Caki2 (cell line): ENCODE results near the gene FHIT. TPM values are rescaled to one million over a fixed set of nuclear protein-coding genes. Genes with fewer than 3 reads are reported as not detected.

Experiments used
- DNase-seq: peaks from one replicate; pipeline ENCODE4 v3.0.0-alpha.2; 2015; ENCODE audit warnings: low read depth
- in situ Hi-C: cut with HindIII; loops from 2 replicates; pipeline ENCODE4 v1.10.0; 2016; ENCODE audit warnings: low sequenced_read_pairs, low pct_unique_long_range_greater_than_20kb, mixed read lengths
- total RNA-seq: library from RNA; depleted of rRNA; stranded (reverse); fragments of >200 nt; shearing (Covaris generic); gene quantifications from 2 replicates; pipeline ENCODE4 v1.2.3, GENCODE V29; 2014; ENCODE audit warnings: low replicate concordance

Gene FHIT
- total RNA-seq, 1 experiment from 2014 or later: 4.8 TPM

DNA sequence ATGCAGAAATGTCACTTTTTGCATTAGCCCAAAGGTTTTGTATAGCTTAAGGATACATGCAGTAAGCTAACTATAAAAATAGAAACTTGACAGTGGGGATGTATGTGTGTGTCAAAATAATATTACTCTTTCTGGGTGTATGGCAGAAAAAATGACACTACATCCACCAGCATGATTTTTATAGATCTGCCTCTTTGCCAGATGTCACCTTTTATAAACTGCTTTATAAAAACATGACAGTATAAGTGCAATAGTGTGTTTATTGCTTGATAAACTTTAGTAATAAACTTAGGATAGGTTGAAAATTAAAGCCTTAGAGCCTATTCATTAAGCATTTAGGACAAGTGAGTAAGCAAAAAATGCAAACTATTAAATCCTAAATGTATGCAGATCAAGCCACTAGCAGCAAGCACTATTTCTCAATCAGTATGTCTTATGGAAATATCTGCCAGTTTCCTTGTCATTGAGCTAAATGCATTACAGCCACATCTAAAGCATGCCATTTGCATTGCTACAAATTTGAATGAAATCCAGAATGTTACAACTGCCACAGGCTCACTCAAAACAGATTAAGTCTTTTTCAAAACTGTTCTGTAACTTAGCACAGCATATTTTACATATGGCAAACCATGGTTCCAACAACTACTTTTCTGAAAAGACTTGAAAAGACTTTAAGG lies 935.0 kb downstream of the FHIT start:
- no peak for DNase-seq
- in situ Hi-C loops: no loop called here

- in situ Hi-C loops: no loop called here
- DNase-seq: no peak
Measured at GRCh38 chr3:60313951-60314461, 937.2 kb downstream of the FHIT start.

DNA sequence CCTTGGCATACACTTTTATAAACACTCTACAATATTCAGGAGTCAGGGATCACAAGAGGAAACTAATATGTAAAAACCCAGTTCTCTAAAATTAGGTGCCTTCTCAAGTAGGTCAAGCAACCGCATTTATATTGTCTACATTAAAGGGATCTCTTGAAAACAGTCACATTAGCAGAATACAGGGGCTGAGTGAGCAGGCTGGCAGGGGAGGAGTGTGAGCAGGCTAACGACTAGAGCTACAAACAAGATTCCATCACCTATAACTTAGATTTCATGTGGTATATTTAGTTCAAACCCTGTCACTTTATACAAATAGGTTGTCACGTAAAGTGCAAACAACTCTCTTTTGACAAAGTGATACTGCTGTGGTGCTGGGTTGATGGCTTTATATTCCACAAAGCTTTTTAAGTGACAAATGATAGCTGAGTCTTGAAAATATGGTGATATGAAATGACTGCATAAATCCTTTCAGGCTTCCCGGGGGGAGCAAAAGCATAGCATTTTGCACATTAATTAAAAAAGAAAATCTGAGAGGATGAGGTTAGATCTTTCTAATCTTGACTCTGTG lies 937.9 kb downstream of the FHIT start:
- DNase-seq: no peak
- in situ Hi-C loops: no loop called here

DNA sequence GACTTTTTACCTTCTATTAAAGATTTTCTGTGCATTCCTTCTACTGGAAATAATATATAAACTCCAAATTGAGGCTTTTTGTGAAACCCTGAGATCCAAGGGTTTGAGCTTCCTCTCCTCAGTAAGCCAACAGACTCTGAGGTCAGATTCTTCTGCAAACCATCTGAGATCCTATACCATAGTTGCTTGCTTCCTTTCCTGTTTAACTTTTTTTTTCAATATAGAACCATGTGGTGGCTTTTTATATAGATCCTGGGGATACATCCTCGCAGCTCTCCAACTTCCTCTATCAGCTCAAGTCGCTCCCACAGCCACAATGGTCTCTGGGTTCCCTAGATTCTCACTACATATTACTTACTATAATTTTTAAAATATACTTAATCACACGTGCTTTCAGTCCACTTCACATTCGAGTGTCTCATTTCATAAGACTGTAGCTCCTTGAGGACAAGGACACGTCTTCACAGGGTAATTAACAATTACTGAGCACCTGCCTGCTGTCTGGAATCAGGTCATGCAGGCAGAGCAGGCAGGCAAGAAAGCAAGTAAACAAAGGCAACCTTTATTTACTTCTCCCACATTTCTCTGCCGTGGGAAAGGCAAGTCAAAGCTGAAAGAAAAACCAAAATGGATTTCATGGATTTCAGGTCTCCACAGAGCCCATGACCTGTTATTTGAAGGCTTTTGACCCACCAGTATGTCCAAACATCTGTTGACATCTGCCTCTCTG lies 941.5 kb downstream of the FHIT start:
- no peak for DNase-seq
- in situ Hi-C loops: no loop called here

DNA sequence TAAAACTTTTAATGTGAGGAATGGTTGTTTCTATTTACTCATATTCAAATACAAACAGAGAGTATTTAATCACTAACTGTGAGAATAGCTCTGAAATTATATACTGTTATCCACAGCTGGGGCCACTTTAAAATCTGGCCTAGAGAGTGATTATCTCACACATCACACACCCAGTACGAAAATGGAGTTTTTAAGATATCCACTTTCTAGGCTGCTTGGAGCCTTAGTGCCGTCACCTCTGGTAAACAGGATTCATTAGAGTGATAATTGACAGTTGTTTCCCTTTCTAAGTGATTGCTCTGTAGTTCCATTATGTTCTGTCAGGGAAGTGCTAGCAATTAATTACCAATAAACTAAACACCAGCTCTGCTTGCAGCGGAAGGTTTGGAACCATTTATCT lies 942.4 kb downstream of the FHIT start:
- in situ Hi-C loops: no loop called here
- DNase-seq: no peak

DNA sequence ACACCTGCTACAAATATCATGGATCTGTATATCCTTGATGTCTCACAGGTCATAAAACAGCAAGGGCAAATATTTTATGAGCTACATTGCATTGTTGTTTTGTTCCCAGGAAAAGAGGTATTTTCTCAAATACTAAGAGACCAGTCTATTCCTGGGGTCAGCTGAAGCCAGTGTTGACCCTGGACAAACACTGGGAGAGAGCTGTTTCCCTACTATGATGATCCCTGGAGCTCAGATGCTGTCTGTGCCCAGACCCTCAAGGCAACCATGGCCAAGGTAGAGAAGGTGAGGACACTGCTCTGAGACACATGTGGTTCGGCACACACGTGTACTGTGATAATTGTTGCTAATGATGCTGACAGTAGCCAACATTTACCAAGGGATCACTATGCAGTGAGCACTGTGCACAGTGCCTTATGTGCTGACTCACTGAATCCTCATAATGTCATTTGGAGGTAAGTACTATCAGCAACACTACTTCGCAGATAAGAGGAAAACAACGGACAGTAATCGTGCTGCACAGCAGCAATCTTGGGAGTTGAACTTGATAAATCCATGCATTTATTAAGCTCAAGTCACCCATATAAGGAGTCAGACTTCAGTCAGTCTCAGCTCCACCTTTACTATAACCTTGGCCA lies 943.6 kb downstream of the FHIT start:
- DNase-seq: no peak
- in situ Hi-C loops: no loop called here

DNA sequence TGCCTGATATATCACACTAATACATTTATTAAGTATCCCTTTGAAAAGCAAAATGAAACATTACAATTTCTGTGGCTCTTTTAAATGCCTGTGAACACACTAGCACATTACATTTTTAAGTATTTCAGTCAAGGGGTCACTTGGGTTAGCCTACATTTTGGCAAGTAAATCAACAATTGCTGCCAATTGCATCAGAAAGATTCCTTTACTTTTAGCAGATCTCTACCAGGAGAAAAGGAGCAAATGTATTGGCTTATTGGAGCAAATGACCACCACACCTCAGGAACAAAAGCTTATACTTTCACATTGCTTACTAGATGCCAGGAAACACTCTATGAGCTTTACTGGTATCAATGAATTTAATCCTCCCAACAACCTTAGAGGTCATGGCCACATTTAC lies 947.1 kb downstream of the FHIT start:
- DNase-seq: no peak
- in situ Hi-C loops: no loop called here

DNA sequence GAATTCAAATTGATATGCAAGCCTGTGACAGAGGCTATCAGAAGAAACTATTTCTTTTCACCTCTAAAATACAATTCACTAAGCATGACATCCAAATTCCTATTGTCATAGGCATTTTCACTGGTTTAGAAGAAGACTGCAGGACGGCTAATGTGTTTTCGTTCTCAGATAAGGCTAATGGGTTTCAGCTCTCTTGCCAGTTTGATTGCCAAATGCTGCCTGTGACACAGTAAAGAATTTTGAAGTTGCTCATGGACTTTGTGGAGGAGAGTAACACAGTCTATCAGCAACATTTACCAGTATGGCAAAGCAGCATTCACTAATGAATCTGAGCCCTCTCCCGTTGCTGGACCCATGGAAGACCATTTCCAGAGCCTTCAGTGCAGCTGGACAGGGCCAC lies 948.1 kb downstream of the FHIT start:
- no peak for DNase-seq
- in situ Hi-C loops: no loop called here

GRCh38 chr3:60301142-60301541 lies 950.1 kb downstream of the FHIT start:
- in situ Hi-C loops: no loop called here
- no peak for DNase-seq

GRCh38 chr3:60298141-60298540 lies 953.1 kb downstream of the FHIT start:
- no peak for DNase-seq
- in situ Hi-C loops: no loop called here

DNA sequence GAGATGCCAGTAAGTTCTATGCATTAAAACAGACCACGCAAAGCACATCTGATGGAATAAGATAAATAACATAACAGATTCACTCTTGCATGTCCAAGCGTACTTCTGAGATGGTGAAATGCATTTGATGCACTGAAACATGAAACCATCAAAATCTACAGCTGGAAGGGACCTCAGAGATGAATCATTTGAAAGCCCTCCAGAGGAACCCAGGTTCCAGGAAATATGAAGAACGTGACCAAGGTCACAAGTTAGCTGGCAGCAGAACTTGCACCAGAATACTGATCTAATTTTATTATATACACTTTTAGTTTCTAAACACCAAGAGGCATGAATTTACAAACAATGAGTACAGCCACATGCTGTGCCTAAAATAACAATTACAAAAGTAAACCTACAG lies 957.1 kb downstream of the FHIT start:
- in situ Hi-C loops: no loop called here
- DNase-seq: peak; percentile 29

- no peak for DNase-seq
- in situ Hi-C loops: no loop called here
Measured at GRCh38 chr3:60291115-60291514, 960.1 kb downstream of the FHIT start.

- DNase-seq: no peak
Measured at GRCh38 chr3:60290122-60290492, 961.1 kb downstream of the FHIT start.

GRCh38 chr3:60289341-60290121 lies 961.7 kb downstream of the FHIT start:
- DNase-seq: no peak
- in situ Hi-C loops: no loop called here

More at GRCh38 chr3:60290122-60290492, 961.1 kb downstream of the FHIT start:
- in situ Hi-C loops: no loop called here

DNA sequence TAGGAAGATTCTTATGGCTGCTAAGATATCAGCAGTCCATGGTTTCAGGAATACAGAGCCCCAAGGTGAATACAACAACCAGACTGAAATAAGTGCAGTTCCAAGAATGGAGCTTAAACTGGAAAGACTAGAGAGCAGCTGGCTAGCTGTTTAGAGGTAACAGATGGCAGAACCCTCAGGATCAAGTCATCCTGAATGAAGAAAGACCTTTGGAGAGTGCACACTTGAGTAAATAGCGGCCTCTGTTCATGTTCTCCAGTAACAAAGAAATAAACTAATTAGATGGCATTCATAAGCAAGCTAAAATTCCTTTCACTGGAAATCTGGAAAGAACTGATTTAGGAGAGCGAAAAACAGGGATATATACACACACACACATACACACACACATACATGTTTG lies 968.4 kb downstream of the FHIT start:
- DNase-seq: no peak
- in situ Hi-C loops: no loop called here

- no peak for DNase-seq
- in situ Hi-C loops: no loop called here
Measured at GRCh38 chr3:60281970-60282369, 969.3 kb downstream of the FHIT start.

DNA sequence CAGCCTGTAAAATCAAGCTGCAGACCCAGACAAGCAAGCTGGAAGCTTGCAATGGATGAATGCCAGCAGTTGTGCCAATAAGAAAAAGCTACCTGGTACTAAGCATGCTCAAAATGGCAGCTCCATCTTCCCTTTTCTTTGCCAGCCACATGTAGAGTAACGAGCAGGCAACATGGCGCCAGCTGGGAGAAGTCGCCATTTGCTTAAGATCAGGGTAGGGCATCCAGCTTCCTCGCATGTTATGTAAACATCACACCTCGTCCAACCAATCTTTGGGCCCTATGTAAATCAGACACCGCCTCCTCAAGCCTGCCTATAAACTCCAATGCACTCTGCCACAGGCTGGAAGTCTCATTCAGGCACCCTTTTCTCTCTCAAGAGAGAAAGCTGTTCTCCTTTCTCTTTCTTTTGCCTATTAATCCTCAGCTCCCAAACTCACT lies 973.9 kb downstream of the FHIT start:
- in situ Hi-C loops: no loop called here
- DNase-seq: peak; percentile 4

DNA sequence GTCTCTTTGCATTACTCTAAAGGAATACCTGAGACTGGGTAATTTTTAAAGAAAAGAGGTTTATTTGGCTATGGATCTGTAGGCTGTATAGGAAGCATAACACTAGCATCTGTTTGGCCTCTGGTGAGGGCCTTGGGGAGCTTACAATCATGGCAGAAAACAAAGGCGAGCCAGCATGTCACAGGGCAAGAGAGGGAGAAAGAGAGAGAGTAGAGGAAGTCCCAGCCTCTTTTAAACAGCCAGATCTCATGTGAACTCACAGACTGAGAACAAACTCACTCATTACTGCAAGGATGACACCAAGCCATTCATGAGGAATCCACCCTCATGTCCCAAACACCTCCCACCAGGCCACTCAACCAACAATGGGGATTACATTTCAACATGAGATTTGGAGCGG lies 974.6 kb downstream of the FHIT start:
- in situ Hi-C loops: no loop called here
- DNase-seq: no peak
